K562 (cell line): ENCODE results near the gene PI4KA. TPM values are rescaled to one million over a fixed set of nuclear protein-coding genes. Genes with fewer than 3 reads are reported as not detected.

Experiments
- ATAC-seq: fragments of 200-7000 bp; cut with Tn5 transposase; 3 replicates; pipeline ENCODE4 v1.9.1; 2020; ENCODE audit warnings: moderate library complexity
- BruUV-seq: library from RNA; stranded (reverse); fragments of 400-500 nt; replicated peaks from 2 replicates; lab custom pipeline; 2021; lab: Mats Ljungman, UMichigan
- CTCF ChIA-PET: fragments of 300-600 bp; formaldehyde crosslinking; extraction: SDS; loops from one replicate; lab custom pipeline; 2021; ENCODE audit warnings: low intra/inter-chr PET ratio; lab: Yijun Ruan, JAX
- POLR2A ChIA-PET: fragments of 300-600, 350-650 bp; sonication (Branson Sonifier 250); formaldehyde crosslinking; extraction: SDS; loops from one replicate; lab custom pipeline; 2021; ENCODE audit warnings: antibody characterized with exemption, inconsistent platforms; lab: Yijun Ruan, JAX
- DNase-seq, 4 experiments: peaks; one replicate each; pipeline versions ENCODE4 v3.0.0 to v3.0.0-alpha.2; 2011 to 2018; ENCODE audit warnings: low spot score in 3 of 4, mixed read lengths in 3 of 4; ENCODE audit errors: extremely low read depth in 1 of 4
- FAIRE-seq: peaks from 2 replicates; lab custom pipeline; 2011; peaks lifted over from hg19 to GRCh38; lab: Jason Lieb, UNC
- H2AFZ ChIP-seq: 2 replicates; pipeline ENCODE4 v1.6.0; 2011; ENCODE audit warnings: low read depth, low read length, control low read depth, inconsistent platforms
- H3K27ac ChIP-seq: fragments of 200-600 bp; 3 replicates; pipeline ENCODE4 v1.8.0; 2011; ENCODE audit warnings: low read depth, mild to moderate bottlenecking, control low read depth, inconsistent platforms, low read length, moderate library complexity, mixed read lengths; ENCODE audit errors: extremely low read depth
- H3K27me3 ChIP-seq, 2 experiments: fragments of 300-600 bp in 1 of 2; 2 replicates in 1 of 2; 3 replicates in 1 of 2; pipeline versions ENCODE4 v1.6.0 to v1.8.0; 2011; ENCODE audit warnings: inconsistent platforms in 2 of 2, low read length in 2 of 2, mild to moderate bottlenecking in 1 of 2, mixed read lengths in 1 of 2, moderate library complexity in 1 of 2; ENCODE audit not compliant: control insufficient read depth in 2 of 2, insufficient read depth in 2 of 2
- H3K36me3 ChIP-seq: fragments of 300-600 bp; 3 replicates; pipeline ENCODE4 v1.8.0; 2011; ENCODE audit warnings: mild to moderate bottlenecking, low read length, inconsistent platforms; ENCODE audit not compliant: control insufficient read depth, insufficient read depth
- H3K4me1 ChIP-seq, 2 experiments: fragments of 200-600 bp in 1 of 2; replicated peaks in 1 of 2; 2 replicates in 1 of 2; 3 replicates in 1 of 2; pipeline versions ENCODE4 v1.5.1 to v1.8.0; 2011; ENCODE audit warnings: inconsistent platforms in 2 of 2, low read length in 2 of 2, mild to moderate bottlenecking in 1 of 2, mixed read lengths in 1 of 2, moderate library complexity in 1 of 2; ENCODE audit not compliant: control insufficient read depth in 2 of 2, insufficient read depth in 2 of 2
- H3K4me2 ChIP-seq: 2 replicates; pipeline ENCODE4 v1.6.1; 2011; ENCODE audit warnings: low read length, control low read depth, inconsistent platforms, mixed read lengths; ENCODE audit not compliant: insufficient read depth
- H3K4me3 ChIP-seq: fragments of 200-600 bp; sonication (generic), shearing (Covaris generic); 2 replicates; pipeline ENCODE4 v1.5.1; 2016; ENCODE audit warnings: control low read depth, inconsistent platforms
- H3K79me2 ChIP-seq: fragments of 200-600 bp; 3 replicates; pipeline ENCODE4 v1.8.0; 2011; ENCODE audit warnings: low read length, inconsistent platforms; ENCODE audit not compliant: control insufficient read depth, insufficient read depth
- H3K9ac ChIP-seq, 2 experiments: 2 replicates each; pipeline versions ENCODE4 v1.6.0 to v1.6.1; 2011; ENCODE audit warnings: low read depth in 2 of 2, low read length in 2 of 2, control low read depth in 1 of 2, inconsistent platforms in 1 of 2, mild to moderate bottlenecking in 1 of 2, mixed read lengths in 1 of 2; ENCODE audit not compliant: insufficient read depth in 1 of 2
- H3K9me1 ChIP-seq: one replicate; pipeline ENCODE4 v1.6.0; 2011; ENCODE audit warnings: inconsistent platforms, mild to moderate bottlenecking, low read length, moderate library complexity; ENCODE audit not compliant: control insufficient read depth, insufficient read depth
- H3K9me3 ChIP-seq: replicated peaks from 2 replicates; pipeline ENCODE4 v1.5.1; 2011; ENCODE audit warnings: low read depth, low read length, inconsistent platforms; ENCODE audit not compliant: control insufficient read depth, insufficient read depth
- H4K20me1 ChIP-seq: replicated peaks from 2 replicates; pipeline ENCODE4 v1.6.1; 2011; ENCODE audit warnings: low read length, inconsistent platforms, mixed read lengths; ENCODE audit not compliant: control insufficient read depth, insufficient read depth
- BRCA1 ChIP-seq, 2 experiments: fragments of 450-650 bp in 1 of 2; sonication (generic) in 1 of 2; formaldehyde crosslinking in 1 of 2; IDR thresholded peaks; 2 replicates each; pipeline versions ENCODE4 v1.5.0 to v1.6.1; 2017 to 2020; ENCODE audit warnings: mild to moderate bottlenecking in 1 of 2, missing genetic modification reagents in 1 of 2
- CEBPG ChIP-seq, 3 experiments: fragments of 200-800 bp in 1 of 3; sonication (Bioruptor generic) in 1 of 3; sonication (generic) in 1 of 3; formaldehyde crosslinking in 1 of 3; IDR thresholded peaks in 2 of 3; conservative IDR thresholded peaks in 1 of 3; 2 replicates each; pipeline versions ENCODE4 v1.6.1 to v1.8.0; 2016 to 2022; ENCODE audit warnings: missing compliant biosample characterization in 2 of 3, missing genetic modification characterization in 2 of 3, mild to moderate bottlenecking in 1 of 3, missing genetic modification reagents in 1 of 3
- DNMT1 ChIP-seq: fragments of 450-650 bp; IDR thresholded peaks from 2 replicates; pipeline ENCODE4 v1.6.1; 2016; ENCODE audit warnings: antibody characterized with exemption, mild to moderate bottlenecking
- HMBOX1 ChIP-seq: sonication (generic); IDR thresholded peaks from 2 replicates; pipeline ENCODE4 v1.6.1; 2016
- JUNB ChIP-seq: fragments of 450-650 bp; formaldehyde crosslinking; conservative IDR thresholded peaks from 2 replicates; pipeline ENCODE4 v1.4.0; 2020; ENCODE audit warnings: mild to moderate bottlenecking
- LARP7 ChIP-seq: fragments of 450-650 bp; IDR thresholded peaks from 2 replicates; pipeline ENCODE4 v1.6.1; 2016
- MXD1 ChIP-seq: fragments of 250-450 bp; sonication (Bioruptor Pico); IDR thresholded peaks from 2 replicates; pipeline ENCODE4 v1.8.0; 2021; ENCODE audit warnings: borderline replicate concordance, mild to moderate bottlenecking, moderate library complexity; ENCODE audit not compliant: poor library complexity, severe bottlenecking
- NCOA6 ChIP-seq: fragments of 450-650 bp; IDR thresholded peaks from 2 replicates; pipeline ENCODE4 v1.6.1; 2017; ENCODE audit warnings: mild to moderate bottlenecking
- NONO ChIP-seq, 2 experiments: fragments of 200-400 bp in 1 of 2; fragments of 450-650 bp in 1 of 2; formaldehyde crosslinking in 1 of 2; IDR thresholded peaks; 2 replicates each; pipeline ENCODE4 v1.6.1; 2017; ENCODE audit warnings: low read depth in 2 of 2, mild to moderate bottlenecking in 2 of 2, moderate library complexity in 2 of 2, low read length in 1 of 2
- REST ChIP-seq, 2 experiments: fragments of 450-650 bp; formaldehyde crosslinking in 1 of 2; IDR thresholded peaks; 2 replicates each; pipeline versions ENCODE4 v1.4.0 to v1.6.1; 2014 to 2020; ENCODE audit warnings: mild to moderate bottlenecking in 2 of 2, borderline replicate concordance in 1 of 2, low read depth in 1 of 2
- whole genome bisulfite sequencing: fragments of 100-300 bp; shearing (Covaris generic); methylation state at CpG from one replicate; pipeline ENCODE4 v1.1.6; 2016; ENCODE audit warnings: low coverage, mixed read lengths; ENCODE audit not compliant: insufficient coverage; ENCODE audit errors: missing lambda C conversion rate; 5-methylcytosine and 5-hydroxymethylcytosine counted together
- in situ Hi-C: fragments of 300-500 bp; cut with MboI; formaldehyde crosslinking; loops from 4 replicates; pipeline ENCODE4 v1.15.0; 2018; ENCODE audit warnings: inconsistent platforms, mixed read lengths
- intact Hi-C: fragments of 100-400 bp; cut with micrococcal nuclease; formaldehyde crosslinking; loops from 2 replicates; pipeline ENCODE4 v1.14.2; 2022
- polyA plus RNA-seq, 8 experiments: library from polyadenylated mRNA; depleted of rRNA in 4 of 8; stranded (reverse) in 5 of 8; unstranded in 3 of 8; fragments of >200 nt; fragmentation: Nextera tagmentation in 2 of 8; fragmentation: Illumina TruSeq in 1 of 8; extraction: Ambion mirVana in 2 of 8; extraction: Trizol in 1 of 8; gene quantifications; 2 replicates each; pipeline versions ENCODE4 v1.2.1 to v1.2.3, GENCODE V29; 2011 to 2014; ENCODE audit warnings: inconsistent platforms in 1 of 8, missing spikeins in 1 of 8
- total RNA-seq, 7 experiments: library from RNA; depleted of rRNA in 6 of 7; stranded (reverse); fragments of >200 nt in 6 of 7; fragmentation: Illumina TruSeq in 2 of 7; extraction: Trizol in 2 of 7; gene quantifications; 2 replicates each; pipeline versions ENCODE4 v1.2.1 to v1.2.3, GENCODE V29; 2011 to 2021; ENCODE audit warnings: low replicate concordance in 1 of 7

Gene PI4KA
- total and polyA plus RNA-seq, 9 of the 15 experiments (the other 6 are each of a cell fraction or from before 2014, with no cell fraction given): 7.3 to 187 (median 84.7) TPM

- DNase-seq: no peak
- peaks cover 6% of the 10 kb centered on the region for H3K9me3 ChIP-seq
- H3K36me3 ChIP-seq: no peaks in the 10 kb centered on the region
- no peaks in the 10 kb centered on the region for H3K4me1 ChIP-seq
- POLR2A ChIA-PET: interaction anchor here (0.6 to 1.7 kb wide), 3 partner anchors 10 to 166 kb away, joined by 3 to 7 read pairs (median 4); no protein-coding TSS in a partner anchor
- intact Hi-C loops (loop anchor here (10.0 kb wide), 1 partner anchor 263 kb away; no protein-coding TSS in a partner anchor), in situ Hi-C loops (loop anchor here (25.0 kb wide), 2 partner anchors 265 to 515 kb away; partner anchors contain the start of gene CCDC188)
- H3K27ac ChIP-seq: no peak overlapping the region
- no peak for ATAC-seq
- FAIRE-seq: no peak
- H3K79me2 ChIP-seq: no peaks in the 10 kb centered on the region
- peaks cover 9 to 12% of the 10 kb centered on the region in 2 experiments for H3K27me3 ChIP-seq
- 3% methylated on average over 2 of the region's 2 CpGs for WGBS
- H3K4me2 ChIP-seq: no peak overlapping the region
- no peak overlapping the region for H3K9ac ChIP-seq
- H3K9me1 ChIP-seq: no peaks in the 10 kb centered on the region
- H2AFZ ChIP-seq: no peak overlapping the region
- no peaks in the 10 kb centered on the region for H4K20me1 ChIP-seq
- CTCF ChIA-PET: no interaction called here
- BruUV-seq: no TSS peak
- no peak overlapping the region for H3K4me3 ChIP-seq
- no peak for TF ChIP-seq REST (IDR thresholded peaks at IDR 0.05; ENCODE audit: borderline replicate concordance)
- no peak for TF ChIP-seq REST (CRISPR knock-in tag; IDR thresholded peaks at IDR 0.05; ENCODE audit: low read depth)
- no peak for TF ChIP-seq HMBOX1
- TF ChIP-seq DNMT1: 0 out of 2 replicates have a peak, but pooled peaks have one; percentile 50
- no peak for TF ChIP-seq CEBPG (CRISPR knock-in tag; IDR thresholded peaks at IDR 0.05)
- peak; percentile 63 to 84; a peak in 3 of 4 replicates for TF ChIP-seq CEBPG (tag; conservative IDR thresholded peaks at IDR 0.05 in 1 of 2, IDR thresholded peaks at IDR 0.05 in 1 of 2)
- no peak for TF ChIP-seq MXD1 (CRISPR knock-in tag)
- TF ChIP-seq BRCA1 (IDR thresholded peaks at IDR 0.05): no peak
- no peak for TF ChIP-seq BRCA1 (CRISPR knock-in tag; IDR thresholded peaks at IDR 0.05)
- TF ChIP-seq LARP7: peak; percentile 24; the same call in 1 of the 2 replicates
- no peak for TF ChIP-seq JUNB (CRISPR knock-in tag)
- TF ChIP-seq NONO (IDR thresholded peaks at IDR 0.05; ENCODE audit: low read depth in 2 of 2, low read length in 1 of 2): no peak
- TF ChIP-seq NCOA6: no peak
These were observed 180.8 kb downstream of the PI4KA start for GRCh38 chr22:20677684-20678242.
